CD4-positive, alpha-beta T cell treated with Interleukin-17A for 4 hours (primary cell): Measurements from ENCODE around the gene UBE2QL1.

Experiments
- DNase-seq: peaks from one replicate; pipeline ENCODE4 v3.0.0-alpha.2; 2020; ENCODE audit warnings: mixed read lengths

The UBE2QL1 gene

DNA sequence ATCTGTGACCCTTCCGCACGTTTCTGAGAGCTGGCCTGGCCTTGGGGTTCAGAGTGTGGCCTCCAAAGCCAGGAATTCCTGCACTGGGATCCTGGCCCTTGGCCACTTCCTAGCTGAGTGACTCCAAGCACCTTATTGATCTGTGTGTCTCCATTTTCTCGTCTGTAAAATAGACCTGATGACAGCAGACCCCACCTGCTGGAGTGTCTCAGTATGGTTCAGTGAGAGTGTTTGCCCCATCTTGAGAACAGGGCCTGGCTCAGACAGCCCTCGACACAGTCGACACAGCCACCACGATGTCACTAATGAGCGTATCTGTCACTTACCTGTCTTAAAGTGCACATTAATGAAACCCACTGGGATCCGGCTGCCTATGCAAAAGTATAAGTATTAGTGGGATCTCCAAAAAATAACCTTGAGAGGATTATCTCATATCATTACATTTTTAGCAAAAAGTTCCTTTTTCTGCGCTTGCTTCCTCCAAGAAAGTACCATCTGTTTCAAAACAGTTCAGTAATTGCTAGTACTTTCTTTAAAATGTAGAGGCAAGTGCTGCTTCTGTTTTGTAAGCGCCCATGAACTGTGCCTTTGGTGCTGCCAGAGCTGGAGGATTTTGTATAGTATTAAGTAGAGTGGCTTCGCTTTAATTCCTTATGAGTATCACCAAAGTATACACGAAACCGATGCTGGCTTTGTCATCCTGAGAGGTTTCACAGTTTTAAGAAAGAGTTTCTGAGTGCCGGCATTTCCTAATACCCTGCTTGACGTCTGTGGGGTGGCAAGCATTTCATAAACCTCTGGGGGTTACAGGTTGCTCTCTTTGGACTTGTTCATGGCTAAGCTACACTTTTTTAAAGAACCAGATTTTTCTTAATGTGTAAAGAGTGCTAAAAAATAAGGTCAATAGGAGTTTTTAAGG, 31.7 kb downstream of the UBE2QL1 start:
- DNase-seq = no peak

- no peak for DNase-seq
These were observed 34.1 kb downstream of the UBE2QL1 start for GRCh38 chr5:6482735-6483134.

DNA sequence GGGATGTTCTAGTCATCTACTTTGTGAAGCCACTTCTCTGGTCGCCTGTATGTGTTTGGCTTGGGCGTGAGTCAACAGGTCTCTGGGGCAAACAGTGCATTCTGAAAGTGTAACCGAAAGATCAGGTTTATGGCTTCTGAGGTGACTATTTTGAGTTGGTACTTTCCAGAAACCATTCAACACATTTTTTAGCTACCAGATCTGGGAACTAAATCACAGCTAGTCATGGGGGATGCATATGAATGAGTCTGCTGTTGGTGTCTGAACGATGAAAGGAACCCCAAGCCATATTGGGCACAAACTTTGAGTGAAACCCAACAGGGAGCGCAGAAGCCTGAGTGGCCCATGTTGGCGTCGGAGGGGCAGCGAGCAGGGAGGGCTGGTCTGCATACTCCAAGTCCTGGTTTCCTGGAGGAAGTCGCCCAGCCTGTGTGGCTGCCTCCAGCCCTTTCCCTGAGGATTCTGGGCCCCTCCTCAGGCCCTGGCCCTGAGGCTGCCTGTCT, 35.3 kb downstream of the UBE2QL1 start:
- no peak for DNase-seq

GRCh38 chr5:6484446-6484845, 35.8 kb downstream of the UBE2QL1 start:
- DNase-seq = no peak

- DNase-seq = no peak
These were observed 36.2 kb downstream of the UBE2QL1 start for GRCh38 chr5:6484899-6485298.

DNA sequence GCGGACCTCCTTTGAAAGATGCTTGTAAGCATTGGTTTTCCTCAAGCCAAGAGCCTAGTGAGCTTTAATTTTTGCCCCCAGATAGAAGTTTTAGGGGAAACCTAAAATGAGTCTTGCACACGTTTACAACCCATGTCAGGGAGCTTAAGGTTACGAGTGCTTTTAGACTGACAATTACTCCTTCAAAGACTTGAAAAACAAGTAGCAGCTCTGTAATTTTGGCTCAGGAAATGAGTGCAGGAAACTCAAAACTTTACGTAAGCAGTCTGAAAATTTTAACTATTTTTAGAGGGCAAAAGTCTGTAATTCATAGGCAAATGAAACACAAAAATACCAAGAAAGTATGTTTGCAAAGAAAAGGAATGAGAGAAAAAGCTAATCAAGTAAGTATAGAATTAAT, 36.8 kb downstream of the UBE2QL1 start:
- DNase-seq = no peak

- no peak for DNase-seq
These were observed 37.4 kb downstream of the UBE2QL1 start for GRCh38 chr5:6486074-6486473.

DNA sequence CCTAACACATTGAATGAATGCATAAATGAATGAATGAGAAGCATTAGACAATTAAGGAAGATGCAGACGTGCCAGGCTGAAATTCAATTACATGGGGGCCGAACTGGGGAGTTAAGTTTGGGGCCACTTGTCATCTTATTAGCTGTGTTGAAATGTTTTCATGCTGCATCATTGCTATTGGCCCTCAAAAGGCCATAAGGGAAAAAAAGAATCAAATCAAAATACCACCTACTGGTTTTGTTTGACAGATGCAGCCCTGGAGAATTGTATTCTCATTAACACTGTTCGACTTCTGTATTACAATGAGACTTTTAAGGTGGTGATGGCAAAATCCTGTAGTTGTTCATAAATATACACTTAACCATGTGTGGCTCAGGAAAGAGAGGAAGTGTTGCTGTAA, 38.4 kb downstream of the UBE2QL1 start:
- no peak for DNase-seq

- DNase-seq = no peak
These were observed 39.4 kb downstream of the UBE2QL1 start for GRCh38 chr5:6488021-6488420.

- no peak for DNase-seq
These were observed 41.1 kb downstream of the UBE2QL1 start for GRCh38 chr5:6489643-6490185.

DNA sequence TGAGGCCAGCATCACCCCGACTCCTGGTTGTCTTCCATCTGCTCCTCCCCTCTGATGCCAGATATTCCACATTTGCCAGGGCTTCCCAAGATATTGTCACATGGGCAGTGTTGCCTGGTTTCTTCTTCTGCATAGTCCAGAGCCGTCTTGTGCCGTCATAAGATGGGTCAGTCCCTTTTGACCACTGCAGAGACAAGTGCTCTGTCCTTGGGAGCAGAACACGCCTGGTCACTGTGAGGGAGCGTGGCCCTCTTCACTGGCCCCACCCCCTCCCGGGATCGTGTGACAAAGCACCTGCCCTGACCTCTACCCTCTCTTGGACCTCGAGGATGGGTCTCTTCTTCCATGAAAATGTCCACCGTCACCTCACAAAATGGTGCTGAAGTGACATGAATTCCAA, 41.6 kb downstream of the UBE2QL1 start:
- DNase-seq = no peak

DNA sequence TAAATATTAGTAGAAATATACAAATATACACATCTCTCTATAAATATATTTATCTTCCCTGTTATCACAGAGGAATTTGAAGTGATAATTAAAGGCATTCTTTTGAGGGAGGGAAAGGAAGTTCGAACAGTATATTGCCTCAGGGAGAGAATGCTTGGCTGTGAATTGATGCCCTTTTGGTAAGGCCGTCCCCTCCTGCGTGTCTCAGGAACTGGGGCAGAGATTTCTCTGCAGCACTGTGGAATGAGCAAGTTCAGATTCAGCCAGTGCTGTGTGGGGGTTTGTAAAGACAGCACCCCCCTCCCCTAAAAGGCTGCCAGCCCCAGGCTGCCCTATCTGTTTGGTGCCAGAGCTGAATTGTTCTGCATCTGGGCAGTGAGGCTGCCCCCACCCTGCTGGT, 42.0 kb downstream of the UBE2QL1 start:
- DNase-seq = no peak

DNA sequence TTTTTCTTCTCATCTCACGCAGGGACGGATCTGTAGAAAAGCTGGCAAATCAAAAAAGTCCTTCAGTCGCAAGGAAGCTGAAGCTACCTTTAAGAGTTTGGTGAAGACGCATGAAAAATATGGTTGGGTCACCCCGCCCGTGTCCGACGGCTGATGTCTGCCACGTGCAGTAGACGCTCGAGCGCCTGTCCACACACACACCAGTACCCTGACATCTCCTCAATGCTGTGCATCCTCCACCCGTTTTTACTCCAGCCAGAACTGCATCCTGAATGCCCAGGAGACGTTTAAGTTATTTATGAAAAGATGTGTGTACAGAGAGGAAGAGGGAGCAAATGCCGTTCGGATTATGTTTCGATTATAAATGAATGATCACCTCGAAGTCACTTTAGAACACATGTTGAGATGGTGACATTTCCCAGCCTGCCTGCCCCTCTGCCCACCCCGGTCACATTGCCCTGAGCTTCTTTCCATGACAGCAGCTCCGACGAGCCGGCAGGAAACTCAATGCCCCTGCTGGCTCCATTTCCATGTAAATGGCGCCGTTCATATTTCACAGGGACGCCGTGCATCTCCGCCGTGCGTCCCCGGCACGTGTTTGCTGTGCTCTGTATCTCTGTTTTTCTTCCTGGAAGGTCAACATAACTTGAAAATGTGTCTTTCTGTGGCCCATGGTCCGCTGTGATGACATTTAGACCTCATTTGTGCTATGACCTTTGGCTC, 42.7 kb downstream of the UBE2QL1 start:
- DNase-seq = no peak

- DNase-seq = no peak
These were observed 43.2 kb downstream of the UBE2QL1 start for GRCh38 chr5:6491919-6492290.

GRCh38 chr5:6492934-6493333, 44.3 kb downstream of the UBE2QL1 start:
- DNase-seq = no peak

DNA sequence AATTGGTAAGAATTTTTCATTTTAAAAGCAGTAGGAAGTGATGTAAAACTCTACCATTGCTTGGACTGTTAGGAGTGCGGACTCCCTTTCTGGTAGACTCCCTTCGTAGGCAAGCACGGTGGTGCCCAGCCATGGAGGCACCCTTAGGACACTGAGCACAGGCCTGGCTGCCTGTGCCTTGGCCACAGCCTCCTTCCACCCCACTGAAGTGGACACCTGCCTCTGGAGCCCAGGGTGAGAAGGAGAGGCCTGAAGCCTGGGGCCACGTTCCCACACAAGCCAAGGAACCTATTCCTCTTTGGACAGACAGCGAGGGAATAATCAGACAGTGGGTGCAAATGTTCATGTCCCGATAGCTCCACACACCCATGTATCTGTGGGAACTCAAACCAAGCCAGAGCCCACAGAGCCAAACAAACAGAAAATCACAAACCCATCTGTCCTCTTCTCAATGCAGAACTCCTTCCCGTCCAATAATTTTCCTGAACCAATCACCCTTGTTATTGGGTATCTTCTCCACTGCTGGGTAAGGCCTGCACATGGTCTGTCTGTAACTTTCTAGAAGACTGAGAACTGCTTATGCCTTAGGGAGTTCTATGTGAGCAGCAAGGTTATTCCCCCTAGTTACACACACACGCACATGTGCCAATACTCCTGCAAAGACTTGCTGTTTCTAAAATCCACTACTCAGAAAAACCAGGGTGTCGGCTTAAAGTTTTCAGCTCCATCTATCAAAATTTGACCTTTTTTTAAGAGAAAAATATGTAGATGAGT, 45.2 kb downstream of the UBE2QL1 start:
- no peak for DNase-seq

DNA sequence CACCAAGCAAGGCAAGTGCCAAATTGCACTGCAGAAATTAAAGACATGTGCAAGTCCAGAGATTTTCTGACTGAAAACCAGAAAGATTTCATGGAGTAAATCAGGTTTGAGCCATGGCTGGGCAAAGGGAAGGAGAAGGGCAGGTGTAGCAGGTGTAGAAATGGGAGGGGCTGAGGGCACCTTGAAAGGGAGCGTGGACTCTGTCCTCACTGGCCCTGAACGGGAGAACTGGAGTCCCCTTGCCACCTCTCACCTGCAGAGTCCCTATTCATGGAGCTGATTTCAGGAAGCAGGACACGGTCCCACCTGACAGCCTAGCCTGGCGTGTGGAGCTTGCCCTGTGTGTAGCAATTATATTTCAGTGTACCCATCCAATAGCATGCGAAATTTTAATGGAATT, 46.3 kb downstream of the UBE2QL1 start:
- DNase-seq = no peak

- no peak for DNase-seq
These were observed 47.0 kb downstream of the UBE2QL1 start for GRCh38 chr5:6495433-6496206.

DNA sequence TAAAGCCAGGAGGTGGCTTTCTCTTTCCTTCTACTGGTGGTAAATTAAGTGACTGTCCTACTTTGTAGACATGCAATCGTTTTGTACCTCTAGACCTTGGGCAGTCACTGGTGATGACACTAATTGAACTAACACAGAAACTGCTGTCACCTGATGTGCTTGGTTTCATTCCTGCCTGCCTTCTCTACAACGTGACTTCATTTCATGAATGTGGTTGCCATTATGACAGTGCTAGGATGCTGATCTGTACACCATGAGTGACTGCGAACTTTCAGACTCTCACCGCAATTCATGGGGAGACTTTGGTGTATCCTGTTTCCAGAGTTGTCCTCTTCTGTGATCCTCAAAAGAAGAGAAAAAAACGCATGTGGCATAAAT, 47.5 kb downstream of the UBE2QL1 start:
- DNase-seq = no peak

DNA sequence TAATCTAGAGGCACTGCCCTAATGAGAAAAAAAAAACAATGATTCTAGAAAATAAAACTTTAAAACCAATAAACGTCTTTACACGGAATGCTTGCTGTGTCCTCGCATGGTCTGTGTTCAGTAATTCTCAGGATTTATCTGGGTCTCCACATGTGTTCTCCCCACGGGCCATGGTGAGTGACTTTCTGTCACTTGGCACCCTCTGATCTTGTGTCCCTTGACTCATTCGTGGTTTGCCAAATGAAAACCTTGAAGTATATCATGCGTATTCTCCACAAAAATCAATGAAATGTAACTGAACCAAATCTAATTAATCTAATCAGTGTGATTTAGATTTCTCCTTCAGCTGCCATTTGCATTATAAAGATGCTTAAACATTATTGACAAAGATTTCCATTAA, 48.0 kb downstream of the UBE2QL1 start:
- no peak for DNase-seq

DNA sequence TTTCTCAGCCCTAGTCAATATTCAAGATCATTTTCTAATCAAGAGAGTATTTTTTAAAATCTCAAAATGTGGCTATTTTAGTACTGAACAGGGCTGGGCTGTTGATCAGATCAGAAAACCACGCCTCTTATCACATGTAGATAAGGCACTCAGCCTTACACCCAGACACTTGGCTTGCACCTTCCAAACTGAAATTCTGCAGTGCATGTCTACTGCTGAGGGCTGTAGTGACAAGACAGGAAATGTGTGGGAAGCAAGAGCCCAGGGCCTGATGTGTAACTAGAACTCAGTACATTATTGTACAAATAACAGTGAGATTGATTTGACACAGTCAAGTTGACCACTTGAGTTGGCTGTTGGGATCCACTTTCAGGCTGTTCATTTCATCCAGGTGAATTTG, 48.6 kb downstream of the UBE2QL1 start:
- DNase-seq = no peak

DNA sequence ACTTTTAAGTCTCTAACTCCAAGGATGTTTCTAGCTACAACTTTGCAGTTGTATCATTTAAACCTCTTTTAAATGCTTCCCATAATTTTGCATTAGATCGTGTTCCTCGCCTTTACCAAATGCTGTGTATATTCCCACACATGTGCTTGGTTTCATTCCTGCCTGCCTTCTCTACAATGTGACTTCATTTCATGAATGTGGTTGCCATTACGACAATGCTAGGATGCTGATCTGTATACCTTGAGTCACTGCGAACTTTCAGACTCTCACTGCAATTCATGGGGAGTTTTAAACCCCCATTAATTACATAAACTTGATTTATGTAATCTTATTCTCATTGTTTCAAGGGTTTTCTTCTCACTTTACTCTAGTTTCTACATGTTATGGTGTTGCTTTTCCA, 50.3 kb downstream of the UBE2QL1 start:
- DNase-seq = no peak
